HEK293 (cell line): ENCODE results near the gene POLR3E.

Experiments
- CTCF ChIA-PET: fragments of 350-600 bp; formaldehyde crosslinking; extraction: SDS; loops from one replicate; lab custom pipeline; 2021; ENCODE audit warnings: antibody characterized with exemption; lab: Yijun Ruan, JAX
- POLR2A ChIA-PET: fragments of 300-600 bp; formaldehyde crosslinking; extraction: SDS; loops from one replicate; lab custom pipeline; 2020; ENCODE audit warnings: antibody characterized with exemption, inconsistent platforms; lab: Yijun Ruan, JAX
- H3K27ac ChIP-seq: fragments of 200-500 bp; sonication (Bioruptor generic); 2 replicates; pipeline ENCODE4 v1.5.1; 2014; ENCODE audit warnings: low read depth, low read length, control low read depth, inconsistent platforms; ENCODE audit errors: extremely low read depth
- H3K36me3 ChIP-seq, 2 experiments: fragments of 200-500 bp in 1 of 2; sonication (Bioruptor generic) in 1 of 2; 1 replicate in 1 of 2; 2 replicates in 1 of 2; pipeline ENCODE4 v1.5.1; 2014 to 2017; ENCODE audit warnings: inconsistent platforms in 2 of 2, low read length in 2 of 2; ENCODE audit not compliant: control insufficient read depth in 2 of 2, insufficient read depth in 1 of 2
- H3K4me1 ChIP-seq: fragments of 200-500 bp; sonication (Bioruptor generic); 2 replicates; pipeline ENCODE4 v1.5.1; 2014; ENCODE audit warnings: mild to moderate bottlenecking, low read length, inconsistent platforms; ENCODE audit not compliant: control insufficient read depth, insufficient read depth
- H3K4me3 ChIP-seq: 2 replicates; pipeline ENCODE4 v1.5.1; 2011; ENCODE audit warnings: low read depth, mild to moderate bottlenecking, control low read depth, low read length, moderate library complexity
- H3K9me3 ChIP-seq: fragments of 200-500 bp; sonication (Bioruptor generic); 2 replicates; pipeline ENCODE4 v1.5.1; 2014; ENCODE audit warnings: low read depth, low read length, inconsistent platforms; ENCODE audit not compliant: control insufficient read depth, insufficient read depth
- BCL11A ChIP-seq: fragments of 450-650 bp; formaldehyde crosslinking; IDR thresholded peaks from 2 replicates; pipeline ENCODE4 v1.5.1; 2016; ENCODE audit warnings: low read depth, missing biosample characterization, missing genetic modification characterization
- KLF7 ChIP-seq: fragments of 450-650 bp; formaldehyde crosslinking; IDR thresholded peaks from 2 replicates; pipeline ENCODE4 v1.5.1; 2016; ENCODE audit warnings: missing biosample characterization, missing genetic modification characterization, borderline replicate concordance
- PRDM1 ChIP-seq: fragments of 450-650 bp; formaldehyde crosslinking; IDR thresholded peaks from 2 replicates; pipeline ENCODE4; 2016; ENCODE audit warnings: missing biosample characterization, missing genetic modification characterization
- SCRT2 ChIP-seq: fragments of 450-650 bp; formaldehyde crosslinking; IDR thresholded peaks from 2 replicates; pipeline ENCODE4 v1.5.1; 2016; ENCODE audit warnings: missing biosample characterization, missing genetic modification characterization
- ZNF292 ChIP-seq: fragments of 450-650 bp; formaldehyde crosslinking; IDR thresholded peaks from 2 replicates; pipeline ENCODE4 v1.5.1; 2016; ENCODE audit warnings: low read depth, missing biosample characterization, missing genetic modification characterization, borderline replicate concordance
- ZNF558 ChIP-seq: fragments of 450-650 bp; formaldehyde crosslinking; IDR thresholded peaks from 2 replicates; pipeline ENCODE4 v1.5.1; 2016; ENCODE audit warnings: missing biosample characterization, missing genetic modification characterization
- ZNF623 ChIP-seq: fragments of 450-650 bp; formaldehyde crosslinking; IDR thresholded peaks from 2 replicates; pipeline ENCODE4 v1.5.1; 2016; ENCODE audit warnings: missing biosample characterization, missing genetic modification characterization
- ZNF639 ChIP-seq: fragments of 450-650 bp; formaldehyde crosslinking; IDR thresholded peaks from 2 replicates; pipeline ENCODE4 v1.5.1; 2016; ENCODE audit warnings: missing biosample characterization, missing genetic modification characterization
- ZNF777 ChIP-seq: fragments of 450-650 bp; formaldehyde crosslinking; IDR thresholded peaks from 2 replicates; pipeline ENCODE4 v1.5.1; 2017; ENCODE audit warnings: missing biosample characterization, missing genetic modification characterization, borderline replicate concordance
- ZNF843 ChIP-seq: fragments of 450-650 bp; formaldehyde crosslinking; IDR thresholded peaks from 2 replicates; pipeline ENCODE4 v1.5.1; 2016; ENCODE audit warnings: missing biosample characterization, missing genetic modification characterization
- TF ChIP-seq, protein P1 (sequence below): fragments of 450-650 bp; formaldehyde crosslinking; IDR thresholded peaks from 2 replicates; pipeline ENCODE4 v1.5.1; 2016; ENCODE audit warnings: missing biosample characterization, missing genetic modification characterization
- TF ChIP-seq, protein P2 (sequence below): fragments of 450-650 bp; formaldehyde crosslinking; IDR thresholded peaks from 2 replicates; pipeline ENCODE4 v1.5.1; 2016; ENCODE audit warnings: missing biosample characterization, missing genetic modification characterization

The POLR3E gene

GRCh38 chr16:22302776-22303363, 5.7 kb downstream of the POLR3E start:
- ChIA-PET CTCF (no interaction called here), POLR2A (no interaction called here)
- H3K36me3 ChIP-seq, result peaks cover 11 to 60% of the 10 kb centered on the region in 2 experiments; a peak in 2 of 3 replicates
- H3K4me1 ChIP-seq, result no peaks in the 10 kb centered on the region
- no peaks in the 10 kb centered on the region for H3K9me3 ChIP-seq
- no peak overlapping the region for H3K27ac ChIP-seq
- TF ChIP-seq, protein P1, sequence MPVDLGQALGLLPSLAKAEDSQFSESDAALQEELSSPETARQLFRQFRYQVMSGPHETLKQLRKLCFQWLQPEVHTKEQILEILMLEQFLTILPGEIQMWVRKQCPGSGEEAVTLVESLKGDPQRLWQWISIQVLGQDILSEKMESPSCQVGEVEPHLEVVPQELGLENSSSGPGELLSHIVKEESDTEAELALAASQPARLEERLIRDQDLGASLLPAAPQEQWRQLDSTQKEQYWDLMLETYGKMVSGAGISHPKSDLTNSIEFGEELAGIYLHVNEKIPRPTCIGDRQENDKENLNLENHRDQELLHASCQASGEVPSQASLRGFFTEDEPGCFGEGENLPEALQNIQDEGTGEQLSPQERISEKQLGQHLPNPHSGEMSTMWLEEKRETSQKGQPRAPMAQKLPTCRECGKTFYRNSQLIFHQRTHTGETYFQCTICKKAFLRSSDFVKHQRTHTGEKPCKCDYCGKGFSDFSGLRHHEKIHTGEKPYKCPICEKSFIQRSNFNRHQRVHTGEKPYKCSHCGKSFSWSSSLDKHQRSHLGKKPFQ (tag by site-specific recombination), result no peak
- 0 out of 2 replicates have a peak, but pooled peaks have one; percentile 35 for TF ChIP-seq SCRT2
- no peak overlapping the region for H3K4me3 ChIP-seq

- ChIA-PET POLR2A (no interaction called here), CTCF (interaction anchor here (0.6 to 1.5 kb wide), 3 partner anchors 14 to 1520 kb away, joined by 3 to 7 read pairs (median 4); no protein-coding TSS in a partner anchor)
- Histone ChIP-seq H3K36me3 (peaks cover 11 to 75% of the 10 kb centered on the region in 2 experiments; a peak in 2 of 3 replicates), H3K4me3 (no peak overlapping the region), H3K27ac (no peak overlapping the region), H3K4me1 (no peaks in the 10 kb centered on the region), H3K9me3 (no peaks in the 10 kb centered on the region)
- no peak for TF ChIP-seq ZNF558 (tag by site-specific recombination)
- TF ChIP-seq, protein P2, sequence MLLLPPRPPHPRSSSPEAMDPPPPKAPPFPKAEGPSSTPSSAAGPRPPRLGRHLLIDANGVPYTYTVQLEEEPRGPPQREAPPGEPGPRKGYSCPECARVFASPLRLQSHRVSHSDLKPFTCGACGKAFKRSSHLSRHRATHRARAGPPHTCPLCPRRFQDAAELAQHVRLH (tag by site-specific recombination), result no peak
- no peak for TF ChIP-seq ZNF639 (tag by site-specific recombination)
- TF ChIP-seq ZNF623 (tag by site-specific recombination), result peak; percentile 98
- no peak for TF ChIP-seq ZNF777 (tag by site-specific recombination)
These were observed 7.2 kb downstream of the POLR3E start for GRCh38 chr16:22304411-22304810.

DNA sequence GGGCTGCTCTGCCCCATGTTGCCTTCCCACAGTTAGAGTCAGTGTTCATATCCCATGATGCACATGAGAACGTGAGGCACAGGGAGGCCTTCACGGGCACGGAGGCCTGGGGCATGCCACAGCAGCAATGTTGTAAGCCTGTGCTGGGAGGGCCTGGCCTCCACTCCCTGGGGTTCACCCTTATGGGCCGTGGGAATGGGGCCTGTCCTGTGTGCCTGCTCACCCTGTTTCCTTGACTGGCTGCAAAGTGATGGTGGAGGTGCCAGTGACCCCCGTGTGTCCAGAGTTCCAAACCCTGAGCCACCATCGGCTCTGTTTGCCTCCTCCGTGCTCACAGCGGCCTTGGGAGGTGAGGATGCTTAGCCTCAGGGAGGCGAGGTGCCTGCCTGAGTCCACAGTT, 9.6 kb downstream of the POLR3E start:
- H3K4me1 ChIP-seq, result no peaks in the 10 kb centered on the region
- CTCF ChIA-PET, result no interaction called here
- POLR2A ChIA-PET, result no interaction called here
- no peak for TF ChIP-seq KLF7 (tag by site-specific recombination)
- TF ChIP-seq, protein P1 (tag by site-specific recombination), result no peak
- no peak for TF ChIP-seq PRDM1 (tag by site-specific recombination)
- no peak for TF ChIP-seq ZNF292 (tag by site-specific recombination)
- no peak overlapping the region for H3K4me3 ChIP-seq
- peaks cover 15 to 87% of the 10 kb centered on the region in 2 experiments; a peak in 2 of 3 replicates for H3K36me3 ChIP-seq
- H3K27ac ChIP-seq, result no peak overlapping the region
- H3K9me3 ChIP-seq, result no peaks in the 10 kb centered on the region

DNA sequence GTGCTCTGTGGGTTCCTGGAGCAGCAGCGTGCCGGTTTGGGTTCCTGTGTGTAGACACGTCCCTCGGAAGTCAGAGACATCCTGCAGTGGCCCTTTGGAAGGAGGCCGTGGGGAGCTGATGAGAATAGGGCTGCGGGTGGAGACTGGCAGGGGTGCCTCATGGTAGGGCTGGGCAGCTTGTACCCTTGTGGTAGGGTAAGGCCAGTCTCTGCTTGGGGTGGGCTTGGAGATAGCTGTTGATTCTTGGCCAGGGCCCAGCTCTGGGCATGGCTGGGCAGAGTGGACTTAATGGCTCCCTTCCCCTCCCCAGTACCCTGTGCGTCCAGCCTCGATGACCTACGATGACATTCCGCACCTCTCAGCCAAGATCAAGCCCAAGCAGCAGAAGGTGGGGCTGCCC, 10.6 kb downstream of the POLR3E start:
- TF ChIP-seq ZNF843 (tag by site-specific recombination), result no peak
- no peak for TF ChIP-seq BCL11A (tag by site-specific recombination)
- H3K36me3 ChIP-seq, result peaks cover 16 to 86% of the 10 kb centered on the region in 2 experiments; a peak in 2 of 3 replicates
- no peak overlapping the region for H3K4me3 ChIP-seq
- no peak overlapping the region for H3K27ac ChIP-seq
- POLR2A ChIA-PET, result no interaction called here
- H3K9me3 ChIP-seq, result no peaks in the 10 kb centered on the region
- CTCF ChIA-PET, result interaction anchor here (0.9 to 1.3 kb wide), 2 partner anchors 9 to 1120 kb away, joined by 3 read pairs; no protein-coding TSS in a partner anchor
- H3K4me1 ChIP-seq, result no peaks in the 10 kb centered on the region
